HCT116 (cell line): Measurements from ENCODE around the gene CXCR5.

Experiments used
- CTCF ChIP-seq, 3 experiments: fragments of 200-600 bp in 1 of 3; sonication (generic) in 1 of 3; IDR thresholded peaks in 2 of 3; conservative IDR thresholded peaks in 1 of 3; 2 replicates each; pipeline ENCODE4 v1.5.1; 2012 to 2017; ENCODE audit warnings: low read depth in 2 of 3, low read length in 2 of 3, antibody characterized with exemption in 1 of 3, borderline replicate concordance in 1 of 3, control low read depth in 1 of 3, mild to moderate bottlenecking in 1 of 3, mixed read lengths in 1 of 3, mixed run types in 1 of 3, moderate library complexity in 1 of 3; ENCODE audit not compliant: insufficient read depth in 1 of 3
- EZH2 ChIP-seq: fragments of 200-600 bp; sonication (generic); IDR thresholded peaks from 2 replicates; pipeline ENCODE4 v1.6.1; 2017; ENCODE audit warnings: antibody characterized with exemption, mixed run types
- POLR2A ChIP-seq: IDR thresholded peaks from 2 replicates; pipeline ENCODE4 v1.7.0; 2011; ENCODE audit warnings: borderline replicate concordance; ENCODE audit not compliant: insufficient read depth, insufficient read length; ENCODE audit errors: extremely low read depth
- SIN3A ChIP-seq: IDR thresholded peaks from 2 replicates; pipeline ENCODE4 v1.6.1; 2012; ENCODE audit warnings: low read depth
- SRF ChIP-seq: IDR thresholded peaks from 2 replicates; pipeline ENCODE4 v1.6.1; 2012; ENCODE audit warnings: low read depth
- TF ChIP-seq, protein P1 (sequence below): IDR thresholded peaks from 2 replicates; pipeline ENCODE4 v1.6.1; 2011; ENCODE audit warnings: mild to moderate bottlenecking, low read length, moderate library complexity; ENCODE audit not compliant: insufficient replicate concordance; ENCODE audit errors: extremely low read depth

DNA sequence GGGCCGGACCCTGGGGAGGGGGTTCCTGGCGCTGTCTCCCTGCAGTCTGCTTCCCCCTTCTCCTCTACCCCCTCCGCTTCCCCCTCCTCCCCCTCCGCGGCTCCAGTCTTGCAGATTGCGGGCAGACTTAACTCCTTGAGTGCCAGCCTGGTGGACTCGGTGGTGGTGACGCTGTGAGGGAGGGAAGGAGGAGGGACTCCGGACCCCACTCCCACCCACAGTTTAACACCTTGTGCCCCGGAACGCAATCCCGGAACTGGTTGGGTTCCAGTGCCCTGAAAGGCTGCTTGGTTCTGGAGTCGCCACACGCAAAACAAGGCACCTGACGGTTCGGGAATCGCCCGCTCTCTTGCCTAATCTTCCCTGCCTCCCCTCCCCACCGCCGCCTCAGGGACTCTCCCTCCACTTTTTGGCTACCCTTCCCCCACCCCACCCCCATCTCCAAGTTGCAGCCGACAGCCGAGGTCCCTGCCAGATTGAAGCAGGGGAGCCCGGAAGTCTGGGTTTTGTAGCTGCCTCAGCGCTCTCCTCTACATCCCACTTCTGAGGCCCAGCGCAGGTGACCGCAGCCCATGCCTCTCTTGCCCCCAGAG is 45.9 kb downstream of the CXCR5 start:
- no peak for TF ChIP-seq SIN3A
- TF ChIP-seq, protein P1, sequence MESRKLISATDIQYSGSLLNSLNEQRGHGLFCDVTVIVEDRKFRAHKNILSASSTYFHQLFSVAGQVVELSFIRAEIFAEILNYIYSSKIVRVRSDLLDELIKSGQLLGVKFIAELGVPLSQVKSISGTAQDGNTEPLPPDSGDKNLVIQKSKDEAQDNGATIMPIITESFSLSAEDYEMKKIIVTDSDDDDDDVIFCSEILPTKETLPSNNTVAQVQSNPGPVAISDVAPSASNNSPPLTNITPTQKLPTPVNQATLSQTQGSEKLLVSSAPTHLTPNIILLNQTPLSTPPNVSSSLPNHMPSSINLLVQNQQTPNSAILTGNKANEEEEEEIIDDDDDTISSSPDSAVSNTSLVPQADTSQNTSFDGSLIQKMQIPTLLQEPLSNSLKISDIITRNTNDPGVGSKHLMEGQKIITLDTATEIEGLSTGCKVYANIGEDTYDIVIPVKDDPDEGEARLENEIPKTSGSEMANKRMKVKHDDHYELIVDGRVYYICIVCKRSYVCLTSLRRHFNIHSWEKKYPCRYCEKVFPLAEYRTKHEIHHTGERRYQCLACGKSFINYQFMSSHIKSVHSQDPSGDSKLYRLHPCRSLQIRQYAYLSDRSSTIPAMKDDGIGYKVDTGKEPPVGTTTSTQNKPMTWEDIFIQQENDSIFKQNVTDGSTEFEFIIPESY, result no peak
- no peak for TF ChIP-seq CTCF (IDR thresholded peaks at IDR 0.05 in 2 of 3, conservative IDR thresholded peaks at IDR 0.05 in 1 of 3; ENCODE audit: borderline replicate concordance in 1 of 3, insufficient read depth in 1 of 3, low read depth in 2 of 3, low read length in 2 of 3)
- no peak for TF ChIP-seq EZH2
- no peak for TF ChIP-seq SRF
- TF ChIP-seq POLR2A, result no peak
